DND-41 (cell line): Measurements from ENCODE around the gene COL15A1.

Source experiments
- EZH2 ChIP-seq: IDR thresholded peaks from 3 replicates; pipeline ENCODE4 v1.6.1; 2012; ENCODE audit warnings: borderline replicate concordance, low read depth, mild to moderate bottlenecking, moderate library complexity, low read length, inconsistent platforms; ENCODE audit not compliant: severe bottlenecking
- TF ChIP-seq, protein P1 (sequence below): IDR thresholded peaks from 2 replicates; pipeline ENCODE4 v1.5.1; 2012; ENCODE audit warnings: borderline replicate concordance, low read length, moderate library complexity, mild to moderate bottlenecking; ENCODE audit not compliant: poor library complexity, severe bottlenecking; ENCODE audit errors: extremely low read depth

DNA sequence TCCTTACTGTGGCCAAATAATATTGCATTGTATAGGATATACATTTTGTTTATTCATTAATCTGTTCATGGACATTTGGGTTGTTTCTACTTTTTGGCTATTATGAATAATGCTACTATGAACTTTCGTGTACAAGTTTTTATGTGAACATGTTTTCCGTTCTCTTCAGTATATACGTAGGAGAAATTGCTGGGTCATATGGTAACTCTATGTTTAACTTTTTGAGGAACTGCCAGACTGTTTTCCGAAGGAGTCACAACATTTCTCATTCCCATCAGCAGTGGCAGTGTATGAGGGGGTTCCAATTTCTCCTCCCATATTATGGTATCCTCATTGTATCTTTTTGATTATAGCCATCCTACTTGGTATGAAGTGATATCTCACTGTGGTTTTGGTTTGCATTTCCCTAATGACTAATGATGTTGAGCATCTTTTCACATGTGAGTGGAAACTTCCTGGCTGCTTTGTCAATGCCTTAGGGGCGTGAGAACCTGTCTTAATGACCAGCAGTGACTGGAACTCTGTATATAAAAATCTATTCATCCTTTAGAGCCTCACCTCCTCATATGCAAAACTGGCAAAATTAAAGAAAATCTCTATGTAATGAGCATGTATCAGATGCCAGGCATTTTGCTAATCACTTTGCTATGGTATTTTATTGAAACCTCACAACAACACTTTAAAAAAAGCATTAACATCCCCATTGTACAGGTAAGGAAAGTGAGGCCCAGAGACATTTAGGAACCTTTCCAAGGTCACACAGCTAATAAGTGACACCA, 113.4 kb downstream of the COL15A1 start:
- TF ChIP-seq, protein P1, sequence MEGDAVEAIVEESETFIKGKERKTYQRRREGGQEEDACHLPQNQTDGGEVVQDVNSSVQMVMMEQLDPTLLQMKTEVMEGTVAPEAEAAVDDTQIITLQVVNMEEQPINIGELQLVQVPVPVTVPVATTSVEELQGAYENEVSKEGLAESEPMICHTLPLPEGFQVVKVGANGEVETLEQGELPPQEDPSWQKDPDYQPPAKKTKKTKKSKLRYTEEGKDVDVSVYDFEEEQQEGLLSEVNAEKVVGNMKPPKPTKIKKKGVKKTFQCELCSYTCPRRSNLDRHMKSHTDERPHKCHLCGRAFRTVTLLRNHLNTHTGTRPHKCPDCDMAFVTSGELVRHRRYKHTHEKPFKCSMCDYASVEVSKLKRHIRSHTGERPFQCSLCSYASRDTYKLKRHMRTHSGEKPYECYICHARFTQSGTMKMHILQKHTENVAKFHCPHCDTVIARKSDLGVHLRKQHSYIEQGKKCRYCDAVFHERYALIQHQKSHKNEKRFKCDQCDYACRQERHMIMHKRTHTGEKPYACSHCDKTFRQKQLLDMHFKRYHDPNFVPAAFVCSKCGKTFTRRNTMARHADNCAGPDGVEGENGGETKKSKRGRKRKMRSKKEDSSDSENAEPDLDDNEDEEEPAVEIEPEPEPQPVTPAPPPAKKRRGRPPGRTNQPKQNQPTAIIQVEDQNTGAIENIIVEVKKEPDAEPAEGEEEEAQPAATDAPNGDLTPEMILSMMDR = no peak
- no peak for TF ChIP-seq EZH2
